ENCODE data around the gene NUDT3. TPM values are rescaled to one million over a fixed set of nuclear protein-coding genes. Genes with fewer than 3 reads are reported as not detected.

NUDT3 gene
- total RNA-seq, 1 donor from 2014 or later: 50.1 TPM

GRCh38 chr6:34342247-34342646, 50.2 kb downstream of the NUDT3 start:
- TF ChIP-seq CTCF (IDR thresholded peaks at IDR 0.05; ENCODE audit: borderline replicate concordance): no peak
- no peaks in the 10 kb centered on the region for H3K36me3 ChIP-seq
- peak overlapping the region; percentile 63 for H3K27ac ChIP-seq (replicated peaks)
- H3K4me3 ChIP-seq: no peak overlapping the region
- peaks cover 79% of the 10 kb centered on the region for H3K4me1 ChIP-seq
- intact Hi-C loops (cut with micrococcal nuclease): no loop called here
- no peaks in the 10 kb centered on the region for H3K27me3 ChIP-seq (ENCODE audit: low read depth)
- no peak for DNase-seq
- no peaks in the 10 kb centered on the region for H3K9me3 ChIP-seq (replicated peaks)

GRCh38 chr6:34341481-34341971, 50.9 kb downstream of the NUDT3 start:
- intact Hi-C loops (cut with micrococcal nuclease): no loop called here
- DNase-seq: no peak
- H3K9me3 ChIP-seq (replicated peaks): no peaks in the 10 kb centered on the region
- H3K36me3 ChIP-seq: no peaks in the 10 kb centered on the region
- no peak overlapping the region for H3K4me3 ChIP-seq
- H3K4me1 ChIP-seq: peaks cover 82% of the 10 kb centered on the region
- H3K27ac ChIP-seq (replicated peaks): peak overlapping the region; percentile 63
- H3K27me3 ChIP-seq (ENCODE audit: low read depth): no peaks in the 10 kb centered on the region
- TF ChIP-seq CTCF (IDR thresholded peaks at IDR 0.05; ENCODE audit: borderline replicate concordance): no peak

DNA sequence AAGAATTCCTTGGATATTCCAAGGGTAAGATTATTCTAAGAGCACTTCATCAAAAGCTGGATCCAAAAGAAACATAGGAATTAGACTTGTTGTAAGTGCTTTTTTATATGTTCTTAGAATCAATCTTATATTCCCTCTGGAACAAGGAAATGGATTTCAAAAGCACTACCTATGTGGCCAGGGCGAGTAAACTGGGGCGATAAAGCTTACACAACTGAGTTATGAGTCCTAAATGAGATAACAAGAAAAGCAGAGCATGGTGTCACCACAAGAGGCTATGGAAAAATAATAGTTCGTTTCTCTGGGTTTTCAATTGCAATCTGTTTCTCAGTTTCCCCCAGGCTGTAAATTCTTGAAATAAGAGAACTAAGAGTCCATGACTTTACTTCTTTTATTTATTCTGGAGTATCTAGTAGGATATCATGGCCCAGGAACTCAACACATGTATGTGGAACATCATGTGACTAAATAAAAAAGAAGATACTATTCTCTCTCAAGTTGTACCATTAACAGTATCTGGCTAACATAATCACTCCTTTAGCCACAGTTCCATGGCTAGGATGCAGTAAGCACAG, 51.5 kb downstream of the NUDT3 start:
- Histone ChIP-seq H3K4me3 (no peak overlapping the region), H3K27ac (replicated peaks) (peak overlapping the region; percentile 63), H3K27me3 (ENCODE audit: low read depth) (no peaks in the 10 kb centered on the region), H3K9me3 (replicated peaks) (no peaks in the 10 kb centered on the region), H3K36me3 (peaks cover 5% of the 10 kb centered on the region), H3K4me1 (peaks cover 82% of the 10 kb centered on the region)
- intact Hi-C loops (cut with micrococcal nuclease): no loop called here
- DNase-seq: no peak
- no peak for TF ChIP-seq CTCF (IDR thresholded peaks at IDR 0.05; ENCODE audit: borderline replicate concordance)

- intact Hi-C loops (cut with micrococcal nuclease): no loop called here
- Histone ChIP-seq H3K9me3 (replicated peaks) (no peaks in the 10 kb centered on the region), H3K27ac (replicated peaks) (peak overlapping the region; percentile 63), H3K27me3 (ENCODE audit: low read depth) (no peaks in the 10 kb centered on the region), H3K4me3 (no peak overlapping the region), H3K36me3 (peaks cover 8% of the 10 kb centered on the region), H3K4me1 (peaks cover 82% of the 10 kb centered on the region)
- DNase-seq: no peak
- no peak for TF ChIP-seq CTCF (IDR thresholded peaks at IDR 0.05; ENCODE audit: borderline replicate concordance)
These were observed 52.1 kb downstream of the NUDT3 start for GRCh38 chr6:34340394-34340793.

DNA sequence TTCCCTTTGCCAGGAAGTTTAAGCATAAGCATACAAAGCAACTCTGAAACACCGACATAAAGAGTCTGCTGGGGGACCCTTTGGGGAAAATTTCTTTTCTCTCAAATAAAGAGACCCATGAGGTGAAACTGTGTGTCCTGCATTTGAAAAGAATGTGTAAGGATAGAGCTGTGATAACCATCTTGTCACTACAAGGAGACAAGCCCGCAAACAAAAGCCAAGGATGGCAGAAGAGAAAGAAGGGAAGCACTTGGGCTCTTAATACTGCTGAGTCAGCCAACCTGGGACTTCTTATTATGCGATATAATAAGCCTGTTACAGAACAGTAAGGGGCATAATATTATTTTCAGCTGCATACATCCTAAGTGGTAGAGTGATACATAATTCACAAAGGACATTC, 52.5 kb downstream of the NUDT3 start:
- no peak for DNase-seq
- no peaks in the 10 kb centered on the region for H3K9me3 ChIP-seq (replicated peaks)
- TF ChIP-seq CTCF (IDR thresholded peaks at IDR 0.05; ENCODE audit: borderline replicate concordance): no peak
- H3K4me1 ChIP-seq: peaks cover 85% of the 10 kb centered on the region
- peak overlapping the region; percentile 63 for H3K27ac ChIP-seq (replicated peaks)
- no peaks in the 10 kb centered on the region for H3K27me3 ChIP-seq (ENCODE audit: low read depth)
- H3K4me3 ChIP-seq: no peak overlapping the region
- intact Hi-C loops (cut with micrococcal nuclease): no loop called here
- peaks cover 8% of the 10 kb centered on the region for H3K36me3 ChIP-seq

Data from left ventricle myocardium inferior (tissue), 1 donor.